ENCODE data around the gene LPP.

The LPP gene

GRCh38 chr3:188229177-188229576 lies 75.2 kb downstream of the LPP start:
- DNase-seq: no peak

- DNase-seq: no peak
Measured at GRCh38 chr3:188229726-188230125, 75.8 kb downstream of the LPP start.

- no peak for DNase-seq
Measured at GRCh38 chr3:188230962-188231361, 77.0 kb downstream of the LPP start.

- DNase-seq: no peak
Measured at GRCh38 chr3:188231456-188231855, 77.5 kb downstream of the LPP start.

GRCh38 chr3:188232656-188233055 lies 78.7 kb downstream of the LPP start:
- DNase-seq: no peak

GRCh38 chr3:188233320-188233719 lies 79.4 kb downstream of the LPP start:
- DNase-seq: no peak

- no peak for DNase-seq
Measured at GRCh38 chr3:188234132-188234531, 80.2 kb downstream of the LPP start.

- no peak for DNase-seq
Measured at GRCh38 chr3:188236271-188236670, 82.3 kb downstream of the LPP start.

GRCh38 chr3:188239035-188239434 lies 85.1 kb downstream of the LPP start:
- DNase-seq: no peak

GRCh38 chr3:188239577-188239976 lies 85.6 kb downstream of the LPP start:
- no peak for DNase-seq

GRCh38 chr3:188240189-188240981 lies 86.4 kb downstream of the LPP start:
- no peak for DNase-seq

- DNase-seq: no peak
Measured at GRCh38 chr3:188241072-188241471, 87.1 kb downstream of the LPP start.

- DNase-seq: no peak
Measured at GRCh38 chr3:188241883-188242282, 87.9 kb downstream of the LPP start.

- no peak for DNase-seq
Measured at GRCh38 chr3:188242436-188243123, 88.6 kb downstream of the LPP start.

- DNase-seq: no peak
Measured at GRCh38 chr3:188243124-188243795, 89.3 kb downstream of the LPP start.

GRCh38 chr3:188244395-188244861 lies 90.5 kb downstream of the LPP start:
- no peak for DNase-seq

GRCh38 chr3:188246905-188247304 lies 92.9 kb downstream of the LPP start:
- DNase-seq: no peak

- no peak for DNase-seq
Measured at GRCh38 chr3:188248036-188248561, 94.1 kb downstream of the LPP start.

GRCh38 chr3:188253123-188253793 lies 99.3 kb downstream of the LPP start:
- no peak for DNase-seq

- no peak for DNase-seq
Measured at GRCh38 chr3:188253800-188254452, 100.0 kb downstream of the LPP start.

- no peak for DNase-seq
Measured at GRCh38 chr3:188254520-188255070, 100.6 kb downstream of the LPP start.

GRCh38 chr3:188255190-188255589 lies 101.2 kb downstream of the LPP start:
- no peak for DNase-seq
